Panc1 (cell line): Measurements from ENCODE around the gene PRPF18. TPM values are rescaled to one million over a fixed set of nuclear protein-coding genes. Genes with fewer than 3 reads are reported as not detected.

ENCODE experiments used
- ATAC-seq: fragments of 200-7000 bp; cut with Tn5 transposase; 2 replicates; pipeline ENCODE4 v1.9.1; 2020; ENCODE audit warnings: mild to moderate bottlenecking, moderate library complexity
- BruUV-seq: library from RNA; stranded (reverse); fragments of 400-500 nt; replicated peaks from 2 replicates; lab custom pipeline; 2021; lab: Mats Ljungman, UMichigan
- CTCF ChIA-PET: fragments of 300-600 bp; sonication (Branson Sonifier 250); formaldehyde crosslinking; loops from one replicate; lab custom pipeline; 2022; ENCODE audit warnings: antibody characterized with exemption; lab: Charles Lee
- POLR2A ChIA-PET: fragments of 300-600 bp; sonication (Branson Sonifier 250); formaldehyde crosslinking; loops from one replicate; lab custom pipeline; 2022; ENCODE audit warnings: antibody characterized with exemption; lab: Charles Lee
- DNase-seq: peaks from one replicate; pipeline ENCODE4 v3.0.0-alpha.2; 2010; ENCODE audit warnings: low read depth, low spot score
- H3K27ac ChIP-seq: 2 replicates; pipeline ENCODE4 v1.5.1; 2011; ENCODE audit warnings: mild to moderate bottlenecking, low read length, inconsistent platforms
- H3K27me3 ChIP-seq: fragments of 200-500 bp; sonication (Bioruptor generic); 2 replicates; pipeline ENCODE4 v1.6.0; 2014; ENCODE audit warnings: low read length, inconsistent platforms; ENCODE audit not compliant: control insufficient read depth, insufficient read depth
- H3K36me3 ChIP-seq: fragments of 200-500 bp; sonication (Bioruptor generic); 2 replicates; pipeline ENCODE4 v1.5.1; 2014; ENCODE audit warnings: inconsistent platforms, mild to moderate bottlenecking, low read length, moderate library complexity; ENCODE audit not compliant: control insufficient read depth, insufficient read depth
- H3K4me1 ChIP-seq: 2 replicates; pipeline ENCODE4 v1.5.1; 2011; ENCODE audit warnings: inconsistent platforms, mild to moderate bottlenecking, low read length, moderate library complexity; ENCODE audit not compliant: control insufficient read depth, insufficient read depth
- H3K4me3 ChIP-seq, 2 experiments: 2 replicates each; pipeline ENCODE4 v1.5.1; 2011 to 2012; ENCODE audit warnings: low read depth in 2 of 2, low read length in 2 of 2, mild to moderate bottlenecking in 2 of 2, inconsistent platforms in 1 of 2, moderate library complexity in 1 of 2
- H3K9me3 ChIP-seq: fragments of 200-500 bp; sonication (Bioruptor generic); 2 replicates; pipeline ENCODE4 v1.5.1; 2014; ENCODE audit warnings: low read depth, mild to moderate bottlenecking, inconsistent platforms, low read length, moderate library complexity; ENCODE audit not compliant: control insufficient read depth, insufficient read depth
- CTCF ChIP-seq: fragments of 450-650 bp; IDR thresholded peaks from 2 replicates; pipeline ENCODE4 v1.5.1; 2017; ENCODE audit warnings: mild to moderate bottlenecking
- POLR2AphosphoS5 ChIP-seq: IDR thresholded peaks from 2 replicates; pipeline ENCODE4 v1.6.1; 2012; ENCODE audit warnings: mild to moderate bottlenecking, low read depth, low read length, moderate library complexity
- REST ChIP-seq, 2 experiments: IDR thresholded peaks; 2 replicates each; pipeline ENCODE4 v1.6.1; 2011 to 2012; ENCODE audit warnings: low read depth in 2 of 2, control low read depth in 1 of 2, low read length in 1 of 2, mild to moderate bottlenecking in 1 of 2, moderate library complexity in 1 of 2; ENCODE audit not compliant: insufficient read depth in 1 of 2
- SIN3A ChIP-seq: IDR thresholded peaks from 2 replicates; pipeline ENCODE4 v1.6.1; 2012; ENCODE audit warnings: low read depth, mild to moderate bottlenecking, low read length, moderate library complexity, borderline replicate concordance; ENCODE audit not compliant: insufficient read depth
- TCF7L2 ChIP-seq: IDR thresholded peaks from 2 replicates; pipeline ENCODE4 v1.6.1; 2011; ENCODE audit warnings: mild to moderate bottlenecking, low read depth, low read length, inconsistent platforms
- in situ Hi-C: cut with HindIII; loops from 2 replicates; pipeline ENCODE4 v1.10.0; 2016; ENCODE audit warnings: low sequenced_read_pairs, low pct_unique_long_range_greater_than_20kb
- intact Hi-C: fragments of 100-400 bp; cut with micrococcal nuclease; formaldehyde crosslinking; loops from one replicate; pipeline ENCODE4 v1.10.0; 2022; ENCODE audit not compliant: unreplicated experiment
- total RNA-seq: library from RNA; stranded (reverse); gene quantifications from one replicate; pipeline ENCODE4 v1.2.1, GENCODE V29; 2021; ENCODE audit not compliant: unreplicated experiment

The PRPF18 gene
- total RNA-seq, 1 experiment from 2014 or later = 12.0 TPM

GRCh38 chr10:13555884-13556510 is 30.8 kb upstream of the PRPF18 start:
- BruUV-seq = no TSS peak
- Histone ChIP-seq H3K27ac (no peak overlapping the region), H3K4me1 (no peaks in the 10 kb centered on the region), H3K4me3 (no peak overlapping the region), H3K36me3 (no peaks in the 10 kb centered on the region), H3K9me3 (no peaks in the 10 kb centered on the region), H3K27me3 (no peaks in the 10 kb centered on the region)
- ATAC-seq (no peak), DNase-seq (no peak)
- intact Hi-C loops = no loop called here
- CTCF ChIA-PET = interaction anchor here (0.5 kb wide), 1 partner anchor 185 kb away, joined by 4 read pairs; no protein-coding TSS in a partner anchor
- POLR2A ChIA-PET = no interaction called here
- in situ Hi-C loops = no loop called here
- TF ChIP-seq TCF7L2 (no peak), SIN3A (no peak)

GRCh38 chr10:13559124-13559700 is 27.6 kb upstream of the PRPF18 start:
- ChIA-PET POLR2A (no interaction called here), CTCF (no interaction called here)
- no peaks in the 10 kb centered on the region for H3K36me3 ChIP-seq
- TF ChIP-seq CTCF = no peak
- no peak for TF ChIP-seq TCF7L2
- TF ChIP-seq POLR2AphosphoS5 = no peak
- no peak for TF ChIP-seq REST (IDR thresholded peaks at IDR 0.05; ENCODE audit: insufficient read depth in 1 of 2, low read depth in 2 of 2, low read length in 1 of 2)
- no peak for TF ChIP-seq SIN3A
- intact Hi-C loops (no loop called here), in situ Hi-C loops (no loop called here)
- no peak for DNase-seq
- no peak overlapping the region for H3K4me3 ChIP-seq
- no peaks in the 10 kb centered on the region for H3K27me3 ChIP-seq
- H3K9me3 ChIP-seq = no peaks in the 10 kb centered on the region
- H3K27ac ChIP-seq = no peak overlapping the region
- no peak for ATAC-seq
- H3K4me1 ChIP-seq = no peaks in the 10 kb centered on the region
- no TSS peak for BruUV-seq

- no peaks in the 10 kb centered on the region for H3K36me3 ChIP-seq
- ChIA-PET POLR2A (no interaction called here), CTCF (no interaction called here)
- intact Hi-C loops = no loop called here
- no peak overlapping the region for H3K4me3 ChIP-seq
- no peak overlapping the region for H3K27ac ChIP-seq
- DNase-seq = no peak
- no TSS peak for BruUV-seq
- H3K27me3 ChIP-seq = no peaks in the 10 kb centered on the region
- in situ Hi-C loops = no loop called here
- H3K4me1 ChIP-seq = no peaks in the 10 kb centered on the region
- no peaks in the 10 kb centered on the region for H3K9me3 ChIP-seq
- TF ChIP-seq CTCF (no peak), SIN3A (no peak), POLR2AphosphoS5 (no peak), TCF7L2 (no peak), REST (IDR thresholded peaks at IDR 0.05; ENCODE audit: insufficient read depth in 1 of 2, low read depth in 2 of 2, low read length in 1 of 2) (no peak)
- peak; percentile 51; the same call in 1 of the 2 replicates for ATAC-seq
Measured at GRCh38 chr10:13560597-13560996, 26.2 kb upstream of the PRPF18 start.
